Measurements from ENCODE around the gene LIFR. TPM values are rescaled to one million over a fixed set of nuclear protein-coding genes. Genes with fewer than 3 reads are reported as not detected.
"Not testable (repeated sequence)": the region's sequence is repeated elsewhere in the genome, so short reads cannot be mapped to it uniquely, and the experiment has no call there.

Gene LIFR
- total RNA-seq, 1 experiment from 2014 or later, result 91.3 TPM

GRCh38 chr5:38600329-38601045 lies 44.0 kb upstream of the LIFR start:
- ChIA-PET POLR2A (no interaction called here), CTCF (no interaction called here)
- TF ChIP-seq SIN3A (IDR thresholded peaks at IDR 0.05; ENCODE audit: borderline replicate concordance, insufficient read depth, low read depth, low read length) (no peak), TCF7L2 (IDR thresholded peaks at IDR 0.05; ENCODE audit: low read depth, low read length) (no peak), POLR2AphosphoS5 (IDR thresholded peaks at IDR 0.05; ENCODE audit: low read depth, low read length) (no peak), CTCF (IDR thresholded peaks at IDR 0.05) (no peak), REST (IDR thresholded peaks at IDR 0.05; ENCODE audit: insufficient read depth in 1 of 2, low read depth in 2 of 2, low read length in 1 of 2) (no peak)
- no peak for ATAC-seq
- H3K27me3 ChIP-seq (ENCODE audit: control insufficient read depth, insufficient read depth, low read length), result no peaks in the 10 kb centered on the region
- no TSS peak for BruUV-seq (replicated peaks)
- no peak for DNase-seq (ENCODE audit: low read depth, low spot score)
- no peaks in the 10 kb centered on the region for H3K36me3 ChIP-seq (ENCODE audit: control insufficient read depth, insufficient read depth, low read length)
- no peaks in the 10 kb centered on the region for H3K9me3 ChIP-seq (ENCODE audit: control insufficient read depth, insufficient read depth, low read depth, low read length)
- intact Hi-C loops (cut with micrococcal nuclease; ENCODE audit: unreplicated experiment) (no loop called here), in situ Hi-C loops (cut with HindIII; ENCODE audit: low pct_unique_long_range_greater_than_20kb, low sequenced_read_pairs) (no loop called here)
- H3K4me3 ChIP-seq (ENCODE audit: low read depth in 2 of 2, low read length in 2 of 2), result no peak overlapping the region
- H3K27ac ChIP-seq (ENCODE audit: low read length), result peak overlapping the region; percentile 70
- peaks cover 38% of the 10 kb centered on the region for H3K4me1 ChIP-seq (ENCODE audit: control insufficient read depth, insufficient read depth, low read length)

- CTCF ChIA-PET; in situ Hi-C loops (cut with HindIII; ENCODE audit: low pct_unique_long_range_greater_than_20kb, low sequenced_read_pairs); H3K36me3 ChIP-seq (ENCODE audit: control insufficient read depth, insufficient read depth, low read length); DNase-seq (ENCODE audit: low read depth, low spot score); ATAC-seq; H3K4me3 ChIP-seq (ENCODE audit: low read depth in 2 of 2, low read length in 2 of 2); POLR2A ChIA-PET; H3K27me3 ChIP-seq (ENCODE audit: control insufficient read depth, insufficient read depth, low read length); BruUV-seq (replicated peaks); H3K9me3 ChIP-seq (ENCODE audit: control insufficient read depth, insufficient read depth, low read depth, low read length); intact Hi-C loops (cut with micrococcal nuclease; ENCODE audit: unreplicated experiment): not testable (repeated sequence)
- H3K4me1 ChIP-seq (ENCODE audit: control insufficient read depth, insufficient read depth, low read length), result peaks cover 46% of the 10 kb centered on the region
- H3K27ac ChIP-seq (ENCODE audit: low read length), result peak overlapping the region; percentile 70
Observed at GRCh38 chr5:38599751-38600150, 43.3 kb upstream of the LIFR start.

- ChIA-PET POLR2A (no interaction called here), CTCF (no interaction called here)
- TF ChIP-seq SIN3A (IDR thresholded peaks at IDR 0.05; ENCODE audit: borderline replicate concordance, insufficient read depth, low read depth, low read length), result no peak
- peak; percentile 48; the same call in 1 of the 2 replicates for TF ChIP-seq POLR2AphosphoS5 (IDR thresholded peaks at IDR 0.05; ENCODE audit: low read depth, low read length)
- TF ChIP-seq TCF7L2 (IDR thresholded peaks at IDR 0.05; ENCODE audit: low read depth, low read length), result peak; percentile 54; the same call in 1 of the 2 replicates
- peaks cover 46% of the 10 kb centered on the region for H3K4me1 ChIP-seq (ENCODE audit: control insufficient read depth, insufficient read depth, low read length)
- intact Hi-C loops (cut with micrococcal nuclease; ENCODE audit: unreplicated experiment) (no loop called here), in situ Hi-C loops (cut with HindIII; ENCODE audit: low pct_unique_long_range_greater_than_20kb, low sequenced_read_pairs) (no loop called here)
- no peaks in the 10 kb centered on the region for H3K27me3 ChIP-seq (ENCODE audit: control insufficient read depth, insufficient read depth, low read length)
- ATAC-seq, result peak; percentile 93
- no peak overlapping the region for H3K4me3 ChIP-seq (ENCODE audit: low read depth in 2 of 2, low read length in 2 of 2)
- no peaks in the 10 kb centered on the region for H3K9me3 ChIP-seq (ENCODE audit: control insufficient read depth, insufficient read depth, low read depth, low read length)
- no peaks in the 10 kb centered on the region for H3K36me3 ChIP-seq (ENCODE audit: control insufficient read depth, insufficient read depth, low read length)
- peak; percentile 90 for DNase-seq (ENCODE audit: low read depth, low spot score)
- no TSS peak for BruUV-seq (replicated peaks)
- H3K27ac ChIP-seq (ENCODE audit: low read length), result peak overlapping the region; percentile 70
Observed at GRCh38 chr5:38598994-38599617, 42.7 kb upstream of the LIFR start.
